Activated T-helper 17 cell treated with anti-CD3 and anti-CD28 coated beads, Interleukin-2, amount 50 U/mL, for 72 hours (primary cell): Measurements from ENCODE around the gene IDE. TPM values are rescaled to one million over a fixed set of nuclear protein-coding genes. Genes with fewer than 3 reads are reported as not detected.

Experiments
- ATAC-seq: fragments of 150-1000 bp; cut with Tn5 transposase; replicated peaks from 2 replicates; pipeline ENCODE4 v1.10.0; 2021; ENCODE audit warnings: mild to moderate bottlenecking, moderate library complexity
- H3K27ac Mint-ChIP-seq: one replicate; pipeline ENCODE4 v1.8.0; 2022; ENCODE audit warnings: mixed read lengths
- H3K27me3 Mint-ChIP-seq: one replicate; pipeline ENCODE4 v1.8.0; 2022; ENCODE audit warnings: mixed read lengths
- H3K36me3 Mint-ChIP-seq: one replicate; pipeline ENCODE4 v1.8.0; 2022; ENCODE audit warnings: low read depth, mild to moderate bottlenecking, mixed read lengths
- H3K4me1 Mint-ChIP-seq: one replicate; pipeline ENCODE4 v1.8.0; 2022; ENCODE audit warnings: mixed read lengths
- H3K4me3 Mint-ChIP-seq: one replicate; pipeline ENCODE4 v1.8.0; 2022; ENCODE audit warnings: mild to moderate bottlenecking, mixed read lengths
- H3K9me3 Mint-ChIP-seq: one replicate; pipeline ENCODE4 v1.8.0; 2022; ENCODE audit warnings: mixed read lengths
- total RNA-seq, 2 donors: library from RNA; stranded (reverse); gene quantifications; one replicate each; pipeline ENCODE4 v1.2.3, GENCODE V29; 2022

Gene IDE
- total RNA-seq, 2 donors from 2014 or later, result 13.4 to 33.6 TPM

GRCh38 chr10:92544296-92544695 is 29.6 kb downstream of the IDE start:
- peak; percentile 75 for ATAC-seq
- H3K27ac Mint-ChIP-seq, result peak overlapping the region; percentile 15
- no peaks in the 10 kb centered on the region for H3K9me3 Mint-ChIP-seq
- peak overlapping the region; percentile 7 for H3K4me3 Mint-ChIP-seq
- H3K27me3 Mint-ChIP-seq, result no peaks in the 10 kb centered on the region
- peaks cover 20% of the 10 kb centered on the region for H3K4me1 Mint-ChIP-seq
- H3K36me3 Mint-ChIP-seq, result peaks cover 13% of the 10 kb centered on the region

- H3K27ac Mint-ChIP-seq, result no peak overlapping the region
- no peaks in the 10 kb centered on the region for H3K9me3 Mint-ChIP-seq
- H3K4me3 Mint-ChIP-seq, result no peak overlapping the region
Observed at GRCh38 chr10:92542458-92542857, 31.4 kb downstream of the IDE start.

GRCh38 chr10:92541583-92541982 is 32.3 kb downstream of the IDE start:
- H3K9me3 Mint-ChIP-seq, result no peaks in the 10 kb centered on the region
- H3K27ac Mint-ChIP-seq, result peak overlapping the region; percentile 15
- ATAC-seq, result no peak
- H3K4me3 Mint-ChIP-seq, result no peak overlapping the region
- no peaks in the 10 kb centered on the region for H3K27me3 Mint-ChIP-seq
- peaks cover 17% of the 10 kb centered on the region for H3K36me3 Mint-ChIP-seq
- peaks cover 33% of the 10 kb centered on the region for H3K4me1 Mint-ChIP-seq

More at GRCh38 chr10:92542458-92542857, 31.4 kb downstream of the IDE start:
- ATAC-seq, result no peak
- H3K27me3 Mint-ChIP-seq, result no peaks in the 10 kb centered on the region
- H3K4me1 Mint-ChIP-seq, result peaks cover 33% of the 10 kb centered on the region
- H3K36me3 Mint-ChIP-seq, result peaks cover 9% of the 10 kb centered on the region

DNA sequence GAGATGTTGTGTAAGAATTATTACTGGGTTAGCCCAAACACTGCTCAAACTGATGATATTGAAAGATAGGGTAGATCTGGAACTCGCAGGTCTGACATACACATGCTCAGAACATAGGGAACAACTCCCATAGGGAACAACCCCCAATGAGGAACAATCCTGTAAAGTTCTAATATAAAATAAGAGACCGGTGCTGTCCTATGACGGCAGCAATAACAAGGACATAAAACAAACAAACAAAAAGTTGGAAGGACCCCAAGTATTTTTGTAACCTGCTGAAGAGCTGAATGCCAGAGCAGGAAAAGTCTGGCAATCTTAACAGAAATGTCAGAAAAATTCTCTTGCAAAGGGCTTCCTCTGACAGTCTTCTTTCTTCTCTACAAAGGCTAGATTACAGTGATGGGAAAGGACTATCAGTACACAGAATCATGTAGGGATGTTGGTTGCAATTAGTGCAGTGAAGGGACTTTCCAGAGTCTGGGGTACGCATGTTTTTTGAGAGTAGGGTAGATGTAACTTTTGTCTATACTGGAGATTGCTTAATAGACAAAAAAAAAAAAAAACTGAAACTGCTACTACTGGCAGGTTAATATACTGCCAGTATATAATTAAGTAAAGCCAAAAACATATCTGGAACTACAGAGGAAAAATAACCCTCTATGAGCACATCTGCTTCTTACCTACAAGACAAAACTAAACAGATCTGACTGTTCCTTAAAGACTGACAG is 35.5 kb downstream of the IDE start:
- Mint-ChIP-seq H3K27me3 (no peaks in the 10 kb centered on the region), H3K9me3 (no peaks in the 10 kb centered on the region), H3K36me3 (peaks cover 42% of the 10 kb centered on the region), H3K27ac (peak overlapping the region; percentile 41), H3K4me3 (no peak overlapping the region), H3K4me1 (peaks cover 21% of the 10 kb centered on the region)
- ATAC-seq, result no peak

- no peaks in the 10 kb centered on the region for H3K27me3 Mint-ChIP-seq
- no peak overlapping the region for H3K4me3 Mint-ChIP-seq
- ATAC-seq, result no peak
- H3K27ac Mint-ChIP-seq, result no peak overlapping the region
- H3K4me1 Mint-ChIP-seq, result no peaks in the 10 kb centered on the region
- H3K9me3 Mint-ChIP-seq, result no peaks in the 10 kb centered on the region
- peaks cover 77% of the 10 kb centered on the region for H3K36me3 Mint-ChIP-seq
Observed at GRCh38 chr10:92530891-92531535, 42.9 kb downstream of the IDE start.

DNA sequence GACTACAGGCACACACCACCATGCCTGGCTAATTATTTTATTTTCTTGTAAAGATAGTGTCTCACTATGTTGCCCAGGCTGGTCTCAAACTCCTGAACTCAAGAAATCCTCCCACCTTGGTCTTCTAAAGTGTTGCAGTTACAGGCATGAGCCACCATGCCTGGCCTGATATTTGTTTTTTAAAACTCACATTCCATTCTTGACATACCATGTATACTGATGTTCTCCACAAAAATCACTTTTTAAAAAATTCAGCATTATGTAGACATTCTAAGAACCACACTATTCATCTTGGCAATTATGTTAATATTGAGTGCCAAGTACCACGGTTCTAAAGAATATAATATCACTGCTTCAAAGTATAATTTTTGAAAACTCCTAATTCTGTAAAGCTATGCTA is 43.5 kb downstream of the IDE start:
- ATAC-seq, result no peak
- Mint-ChIP-seq H3K4me1 (no peaks in the 10 kb centered on the region), H3K36me3 (peaks cover 77% of the 10 kb centered on the region), H3K27ac (no peak overlapping the region), H3K9me3 (no peaks in the 10 kb centered on the region), H3K4me3 (no peak overlapping the region), H3K27me3 (no peaks in the 10 kb centered on the region)

- Mint-ChIP-seq H3K4me1 (no peaks in the 10 kb centered on the region), H3K9me3 (no peaks in the 10 kb centered on the region), H3K4me3 (no peak overlapping the region), H3K27ac (no peak overlapping the region), H3K36me3 (peaks cover 62% of the 10 kb centered on the region), H3K27me3 (no peaks in the 10 kb centered on the region)
- no peak for ATAC-seq
Observed at GRCh38 chr10:92527716-92528115, 46.2 kb downstream of the IDE start.

GRCh38 chr10:92523639-92524038 is 50.3 kb downstream of the IDE start:
- H3K4me1 Mint-ChIP-seq, result no peaks in the 10 kb centered on the region
- no peak for ATAC-seq
- no peak overlapping the region for H3K27ac Mint-ChIP-seq
- H3K27me3 Mint-ChIP-seq, result no peaks in the 10 kb centered on the region
- H3K4me3 Mint-ChIP-seq, result no peak overlapping the region
- peaks cover 42% of the 10 kb centered on the region for H3K36me3 Mint-ChIP-seq
- no peaks in the 10 kb centered on the region for H3K9me3 Mint-ChIP-seq

DNA sequence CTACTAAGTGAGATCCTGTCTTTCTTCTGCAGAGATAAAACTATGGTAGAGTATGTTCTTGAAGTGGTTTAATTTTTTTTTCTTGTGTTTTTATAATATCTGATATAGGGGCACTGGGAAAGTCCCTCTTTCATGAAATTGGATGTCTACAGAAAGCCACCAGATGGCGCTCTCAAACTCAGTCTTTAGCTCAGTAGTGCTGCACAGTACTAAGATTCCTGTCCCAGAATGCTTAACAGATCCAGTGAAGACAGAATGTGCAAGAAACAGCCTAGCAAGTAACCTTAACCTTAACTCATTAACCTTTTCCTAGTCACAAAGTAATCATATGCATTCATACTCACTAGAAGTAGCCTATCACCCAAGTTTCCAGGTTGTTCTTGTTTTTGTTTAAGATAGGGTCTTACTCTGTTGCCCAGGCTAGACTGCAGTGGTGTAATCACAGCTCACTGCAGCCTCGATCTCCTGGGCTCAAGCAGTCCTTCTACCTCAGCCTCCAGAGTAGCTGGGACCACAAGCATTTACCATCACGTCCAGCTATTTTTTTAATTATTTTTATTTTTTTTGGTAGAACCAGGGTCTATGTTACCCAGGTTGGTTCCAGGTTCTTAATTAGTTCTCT is 56.7 kb downstream of the IDE start:
- Mint-ChIP-seq H3K4me3 (no peak overlapping the region), H3K9me3 (no peaks in the 10 kb centered on the region), H3K27ac (no peak overlapping the region), H3K4me1 (peaks cover 6% of the 10 kb centered on the region), H3K36me3 (peaks cover 31% of the 10 kb centered on the region), H3K27me3 (no peaks in the 10 kb centered on the region)
- ATAC-seq, result peak; percentile 83

DNA sequence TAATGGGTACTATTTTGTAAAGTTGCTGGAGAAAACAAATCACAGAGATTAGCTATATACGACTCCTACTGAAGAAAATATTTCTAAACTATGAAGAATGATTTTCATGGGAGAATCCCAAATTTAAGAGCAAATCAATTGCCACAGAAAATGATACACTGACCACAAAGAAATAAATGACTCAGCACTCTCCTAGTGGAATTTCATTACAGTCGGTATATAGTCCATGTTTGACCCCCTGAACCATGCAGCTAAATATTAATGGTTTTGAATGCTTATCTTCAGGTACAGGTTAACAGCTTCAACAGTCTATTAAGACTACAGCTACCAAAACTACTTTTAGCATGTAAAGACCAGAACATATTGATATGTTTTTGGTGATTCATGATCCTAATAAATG is 65.0 kb downstream of the IDE start:
- Mint-ChIP-seq H3K4me1 (no peaks in the 10 kb centered on the region), H3K4me3 (no peak overlapping the region), H3K9me3 (no peaks in the 10 kb centered on the region), H3K36me3 (peaks cover 82% of the 10 kb centered on the region), H3K27me3 (no peaks in the 10 kb centered on the region), H3K27ac (no peak overlapping the region)
- no peak for ATAC-seq

DNA sequence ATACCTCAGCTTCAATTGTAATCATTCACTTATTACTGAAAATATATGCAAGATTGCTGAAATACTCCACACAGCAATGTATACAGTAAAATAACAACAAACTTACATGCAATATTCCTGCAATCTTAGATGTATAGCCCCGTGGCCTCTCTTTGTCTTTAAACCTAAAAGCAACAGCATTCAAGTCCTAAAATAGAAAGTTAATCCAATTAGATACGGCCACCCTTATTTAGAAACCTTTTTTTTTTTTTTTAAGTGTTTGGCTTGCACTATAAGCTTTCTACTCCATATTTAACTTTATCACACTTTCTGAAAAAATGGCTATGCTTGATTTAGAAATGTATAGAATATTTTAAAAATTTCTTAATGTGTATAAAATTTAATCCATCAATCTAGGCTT is 67.6 kb downstream of the IDE start:
- H3K27me3 Mint-ChIP-seq, result no peaks in the 10 kb centered on the region
- peaks cover 87% of the 10 kb centered on the region for H3K36me3 Mint-ChIP-seq
- no peak overlapping the region for H3K27ac Mint-ChIP-seq
- no peak overlapping the region for H3K4me3 Mint-ChIP-seq
- no peak for ATAC-seq
- H3K9me3 Mint-ChIP-seq, result no peaks in the 10 kb centered on the region
- no peaks in the 10 kb centered on the region for H3K4me1 Mint-ChIP-seq

DNA sequence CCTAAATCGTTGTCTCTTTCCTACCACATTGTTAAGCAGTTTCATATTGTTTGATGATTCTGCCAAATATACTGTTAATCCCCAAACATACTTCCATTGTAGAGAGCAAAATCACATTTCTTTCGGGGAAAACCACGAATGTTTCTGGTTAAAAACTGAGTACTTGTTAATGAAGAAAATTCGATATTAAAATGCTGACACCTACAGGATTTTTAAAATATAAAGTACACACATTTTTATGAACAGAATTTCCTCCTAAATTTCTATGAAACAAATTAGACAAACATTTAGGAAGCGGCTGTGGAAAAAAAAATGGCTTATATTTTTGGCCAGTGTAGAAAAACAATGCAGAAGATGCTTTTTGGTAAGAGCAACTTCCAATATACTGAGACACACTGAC is 68.8 kb downstream of the IDE start:
- no peaks in the 10 kb centered on the region for H3K9me3 Mint-ChIP-seq
- peaks cover 99% of the 10 kb centered on the region for H3K36me3 Mint-ChIP-seq
- no peak overlapping the region for H3K4me3 Mint-ChIP-seq
- H3K27me3 Mint-ChIP-seq, result no peaks in the 10 kb centered on the region
- H3K27ac Mint-ChIP-seq, result no peak overlapping the region
- no peaks in the 10 kb centered on the region for H3K4me1 Mint-ChIP-seq
- ATAC-seq, result no peak

GRCh38 chr10:92502296-92502808 is 71.5 kb downstream of the IDE start:
- H3K9me3 Mint-ChIP-seq, result no peaks in the 10 kb centered on the region
- H3K27ac Mint-ChIP-seq, result no peak overlapping the region
- no peak for ATAC-seq
- no peak overlapping the region for H3K4me3 Mint-ChIP-seq
- H3K36me3 Mint-ChIP-seq, result peaks cover 98% of the 10 kb centered on the region
- no peaks in the 10 kb centered on the region for H3K27me3 Mint-ChIP-seq
- H3K4me1 Mint-ChIP-seq, result no peaks in the 10 kb centered on the region

GRCh38 chr10:92493362-92493761 is 80.5 kb downstream of the IDE start:
- Mint-ChIP-seq H3K4me1 (no peaks in the 10 kb centered on the region), H3K27me3 (no peaks in the 10 kb centered on the region), H3K27ac (no peak overlapping the region), H3K9me3 (no peaks in the 10 kb centered on the region), H3K4me3 (no peak overlapping the region), H3K36me3 (peaks cover 79% of the 10 kb centered on the region)
- ATAC-seq, result no peak

- Mint-ChIP-seq H3K36me3 (peaks cover 79% of the 10 kb centered on the region), H3K9me3 (no peaks in the 10 kb centered on the region), H3K4me3 (no peak overlapping the region), H3K27ac (no peak overlapping the region), H3K4me1 (no peaks in the 10 kb centered on the region), H3K27me3 (no peaks in the 10 kb centered on the region)
- ATAC-seq, result no peak
Observed at GRCh38 chr10:92492748-92493240, 81.1 kb downstream of the IDE start.
